Osteoblast (primary cell): Measurements from ENCODE around the gene ADAMTS14. TPM values are rescaled to one million over a fixed set of nuclear protein-coding genes. Genes with fewer than 3 reads are reported as not detected.
A peak's percentile ranks its signal among the peaks of the same experiment; 100 is the strongest.

ENCODE experiments used
- DNase-seq: peaks from one replicate; pipeline ENCODE4 v3.0.0; 2011; ENCODE audit warnings: low spot score, mixed read lengths; ENCODE audit not compliant: insufficient read length; ENCODE audit errors: missing footprints
- H2AFZ ChIP-seq: 2 replicates; pipeline ENCODE4 v1.6.0; 2011; ENCODE audit warnings: mild to moderate bottlenecking, low read length
- H3K27ac ChIP-seq: 2 replicates; pipeline ENCODE4 v1.5.1; 2011; ENCODE audit warnings: mild to moderate bottlenecking, low read depth, low read length, moderate library complexity
- H3K27me3 ChIP-seq: 2 replicates; pipeline ENCODE4 v1.6.0; 2012; ENCODE audit warnings: mild to moderate bottlenecking, control low read depth, inconsistent platforms, low read length, moderate library complexity; ENCODE audit not compliant: insufficient read depth
- H3K36me3 ChIP-seq: 2 replicates; pipeline ENCODE4 v1.5.1; 2011; ENCODE audit warnings: mild to moderate bottlenecking, low read length, control low read depth, moderate library complexity; ENCODE audit not compliant: insufficient read depth
- H3K4me1 ChIP-seq: 2 replicates; pipeline ENCODE4 v1.5.1; 2011; ENCODE audit warnings: mild to moderate bottlenecking, low read length, control low read depth, moderate library complexity; ENCODE audit not compliant: insufficient read depth
- H3K4me2 ChIP-seq: 2 replicates; pipeline ENCODE4 v1.6.0; 2011; ENCODE audit warnings: mild to moderate bottlenecking, low read length; ENCODE audit not compliant: insufficient read depth
- H3K4me3 ChIP-seq: fragments of 200-600 bp; sonication (generic); 3 replicates; pipeline ENCODE4 v1.5.1; 2012; ENCODE audit warnings: mild to moderate bottlenecking, low read length, inconsistent platforms; ENCODE audit not compliant: insufficient read depth
- H3K79me2 ChIP-seq: 2 replicates; pipeline ENCODE4 v1.6.0; 2012; ENCODE audit warnings: mild to moderate bottlenecking, low read length, control low read depth, inconsistent platforms; ENCODE audit not compliant: insufficient read depth
- H3K9me3 ChIP-seq: 2 replicates; pipeline ENCODE4 v1.5.1; 2011; ENCODE audit warnings: low read depth, low read length, control low read depth
- H4K20me1 ChIP-seq: 2 replicates; pipeline ENCODE4 v1.6.0; 2012; ENCODE audit warnings: mild to moderate bottlenecking, low read length, control low read depth; ENCODE audit not compliant: insufficient read depth
- CTCF ChIP-seq: IDR thresholded peaks from 2 replicates; pipeline ENCODE4 v1.5.1; 2011; ENCODE audit warnings: mild to moderate bottlenecking, low read depth, low read length, moderate library complexity; ENCODE audit errors: extremely low read depth
- total RNA-seq: library from RNA; depleted of rRNA; stranded (reverse); fragments of >200 nt; gene quantifications from 2 replicates; pipeline ENCODE4 v1.2.3, GENCODE V29; 2012

The ADAMTS14 gene
- total RNA-seq, 1 donor = 2.9 TPM

- Histone ChIP-seq H3K79me2 (no peaks in the 10 kb centered on the region), H3K4me3 (no peak overlapping the region), H3K4me2 (no peak overlapping the region), H3K27ac (no peak overlapping the region), H3K4me1 (peaks cover 20% of the 10 kb centered on the region), H3K27me3 (no peaks in the 10 kb centered on the region), H2AFZ (no peak overlapping the region), H3K36me3 (peaks cover 3% of the 10 kb centered on the region), H3K9me3 (no peaks in the 10 kb centered on the region), H4K20me1 (no peaks in the 10 kb centered on the region)
- TF ChIP-seq CTCF = no peak
- peak; percentile 36 for DNase-seq
These were observed 4.2 kb downstream of the ADAMTS14 start for GRCh38 chr10:70676511-70676910.

- Histone ChIP-seq H3K27me3 (no peaks in the 10 kb centered on the region), H3K9me3 (no peaks in the 10 kb centered on the region), H3K4me3 (no peak overlapping the region), H3K4me2 (no peak overlapping the region), H4K20me1 (no peaks in the 10 kb centered on the region), H3K4me1 (peaks cover 16% of the 10 kb centered on the region), H3K27ac (no peak overlapping the region), H2AFZ (no peak overlapping the region), H3K79me2 (no peaks in the 10 kb centered on the region), H3K36me3 (peaks cover 3% of the 10 kb centered on the region)
- peak; percentile 74 for DNase-seq
- no peak for TF ChIP-seq CTCF
These were observed 4.7 kb downstream of the ADAMTS14 start for GRCh38 chr10:70677016-70677415.

DNA sequence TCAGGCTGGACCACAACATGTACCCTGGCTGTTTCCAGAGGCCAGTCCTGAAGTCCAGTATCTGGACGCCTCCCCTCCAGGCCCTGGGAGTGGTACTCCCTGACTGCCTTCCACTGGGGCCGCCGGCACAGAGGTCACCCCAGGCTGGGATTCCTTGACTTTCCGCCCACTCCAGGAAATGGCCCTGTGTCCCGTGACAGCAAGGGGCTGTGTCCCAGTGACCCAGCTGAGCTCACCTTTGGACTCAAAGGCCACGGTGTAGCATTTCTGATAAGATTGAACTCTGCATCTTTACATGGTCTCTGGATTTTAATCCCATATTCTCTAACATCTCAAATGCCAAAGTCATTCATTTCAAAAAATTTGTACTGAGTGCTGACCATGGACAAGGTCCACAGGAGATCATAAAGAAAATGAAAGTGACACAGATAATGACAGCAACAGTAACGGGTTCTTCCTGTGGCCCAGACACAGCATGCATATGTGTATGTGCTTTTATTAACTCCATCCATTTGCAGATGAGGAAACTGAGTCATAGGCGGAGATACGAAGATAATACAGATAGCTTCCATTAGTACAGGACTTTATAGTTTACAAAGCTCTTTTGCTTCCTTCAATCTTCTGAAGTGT, 5.4 kb downstream of the ADAMTS14 start:
- H3K27me3 ChIP-seq = no peaks in the 10 kb centered on the region
- H3K4me1 ChIP-seq = peaks cover 15% of the 10 kb centered on the region
- DNase-seq = peak; percentile 65
- no peaks in the 10 kb centered on the region for H3K79me2 ChIP-seq
- no peak overlapping the region for H3K4me2 ChIP-seq
- no peaks in the 10 kb centered on the region for H4K20me1 ChIP-seq
- TF ChIP-seq CTCF = no peak
- no peaks in the 10 kb centered on the region for H3K9me3 ChIP-seq
- H3K4me3 ChIP-seq = no peak overlapping the region
- peaks cover 3% of the 10 kb centered on the region for H3K36me3 ChIP-seq
- no peak overlapping the region for H3K27ac ChIP-seq
- H2AFZ ChIP-seq = no peak overlapping the region

- Histone ChIP-seq H2AFZ (no peak overlapping the region), H3K27ac (no peak overlapping the region), H3K4me3 (no peak overlapping the region), H3K36me3 (peaks cover 3% of the 10 kb centered on the region), H3K79me2 (no peaks in the 10 kb centered on the region), H3K4me2 (no peak overlapping the region), H3K4me1 (peaks cover 10% of the 10 kb centered on the region), H4K20me1 (no peaks in the 10 kb centered on the region), H3K27me3 (no peaks in the 10 kb centered on the region), H3K9me3 (no peaks in the 10 kb centered on the region)
- DNase-seq = peak; percentile 69
- no peak for TF ChIP-seq CTCF
These were observed 5.9 kb downstream of the ADAMTS14 start for GRCh38 chr10:70678250-70678635.
